K562 (cell line): ENCODE data around the gene WWOX. TPM values are rescaled to one million over a fixed set of nuclear protein-coding genes. Genes with fewer than 3 reads are reported as not detected.

Source experiments
- ATAC-seq: fragments of 200-7000 bp; cut with Tn5 transposase; 3 replicates; pipeline ENCODE4 v1.9.1; 2020; ENCODE audit warnings: moderate library complexity
- BruUV-seq: library from RNA; stranded (reverse); fragments of 400-500 nt; replicated peaks from 2 replicates; lab custom pipeline; 2021; lab: Mats Ljungman, UMichigan
- CTCF ChIA-PET: fragments of 300-600 bp; formaldehyde crosslinking; extraction: SDS; loops from one replicate; lab custom pipeline; 2021; ENCODE audit warnings: low intra/inter-chr PET ratio; lab: Yijun Ruan, JAX
- POLR2A ChIA-PET: fragments of 300-600, 350-650 bp; sonication (Branson Sonifier 250); formaldehyde crosslinking; extraction: SDS; loops from one replicate; lab custom pipeline; 2021; ENCODE audit warnings: antibody characterized with exemption, inconsistent platforms; lab: Yijun Ruan, JAX
- DNase-seq, 4 experiments: peaks; one replicate each; pipeline versions ENCODE4 v3.0.0 to v3.0.0-alpha.2; 2011 to 2018; ENCODE audit warnings: low spot score in 3 of 4, mixed read lengths in 3 of 4; ENCODE audit errors: extremely low read depth in 1 of 4
- FAIRE-seq: peaks from 2 replicates; lab custom pipeline; 2011; peaks lifted over from hg19 to GRCh38; lab: Jason Lieb, UNC
- H2AFZ ChIP-seq: 2 replicates; pipeline ENCODE4 v1.6.0; 2011; ENCODE audit warnings: low read depth, low read length, control low read depth, inconsistent platforms
- H3K27ac ChIP-seq: fragments of 200-600 bp; 3 replicates; pipeline ENCODE4 v1.8.0; 2011; ENCODE audit warnings: low read depth, mild to moderate bottlenecking, control low read depth, inconsistent platforms, low read length, moderate library complexity, mixed read lengths; ENCODE audit errors: extremely low read depth
- H3K27me3 ChIP-seq, 2 experiments: fragments of 300-600 bp in 1 of 2; 2 replicates in 1 of 2; 3 replicates in 1 of 2; pipeline versions ENCODE4 v1.6.0 to v1.8.0; 2011; ENCODE audit warnings: inconsistent platforms in 2 of 2, low read length in 2 of 2, mild to moderate bottlenecking in 1 of 2, mixed read lengths in 1 of 2, moderate library complexity in 1 of 2; ENCODE audit not compliant: control insufficient read depth in 2 of 2, insufficient read depth in 2 of 2
- H3K36me3 ChIP-seq: fragments of 300-600 bp; 3 replicates; pipeline ENCODE4 v1.8.0; 2011; ENCODE audit warnings: mild to moderate bottlenecking, low read length, inconsistent platforms; ENCODE audit not compliant: control insufficient read depth, insufficient read depth
- H3K4me1 ChIP-seq, 2 experiments: fragments of 200-600 bp in 1 of 2; replicated peaks in 1 of 2; 2 replicates in 1 of 2; 3 replicates in 1 of 2; pipeline versions ENCODE4 v1.5.1 to v1.8.0; 2011; ENCODE audit warnings: inconsistent platforms in 2 of 2, low read length in 2 of 2, mild to moderate bottlenecking in 1 of 2, mixed read lengths in 1 of 2, moderate library complexity in 1 of 2; ENCODE audit not compliant: control insufficient read depth in 2 of 2, insufficient read depth in 2 of 2
- H3K4me2 ChIP-seq: 2 replicates; pipeline ENCODE4 v1.6.1; 2011; ENCODE audit warnings: low read length, control low read depth, inconsistent platforms, mixed read lengths; ENCODE audit not compliant: insufficient read depth
- H3K4me3 ChIP-seq: fragments of 200-600 bp; sonication (generic), shearing (Covaris generic); 2 replicates; pipeline ENCODE4 v1.5.1; 2016; ENCODE audit warnings: control low read depth, inconsistent platforms
- H3K79me2 ChIP-seq: fragments of 200-600 bp; 3 replicates; pipeline ENCODE4 v1.8.0; 2011; ENCODE audit warnings: low read length, inconsistent platforms; ENCODE audit not compliant: control insufficient read depth, insufficient read depth
- H3K9ac ChIP-seq, 2 experiments: 2 replicates each; pipeline versions ENCODE4 v1.6.0 to v1.6.1; 2011; ENCODE audit warnings: low read depth in 2 of 2, low read length in 2 of 2, control low read depth in 1 of 2, inconsistent platforms in 1 of 2, mild to moderate bottlenecking in 1 of 2, mixed read lengths in 1 of 2; ENCODE audit not compliant: insufficient read depth in 1 of 2
- H3K9me1 ChIP-seq: one replicate; pipeline ENCODE4 v1.6.0; 2011; ENCODE audit warnings: inconsistent platforms, mild to moderate bottlenecking, low read length, moderate library complexity; ENCODE audit not compliant: control insufficient read depth, insufficient read depth
- H3K9me3 ChIP-seq: replicated peaks from 2 replicates; pipeline ENCODE4 v1.5.1; 2011; ENCODE audit warnings: low read depth, low read length, inconsistent platforms; ENCODE audit not compliant: control insufficient read depth, insufficient read depth
- H4K20me1 ChIP-seq: replicated peaks from 2 replicates; pipeline ENCODE4 v1.6.1; 2011; ENCODE audit warnings: low read length, inconsistent platforms, mixed read lengths; ENCODE audit not compliant: control insufficient read depth, insufficient read depth
- DACH1 ChIP-seq: fragments of 450-650 bp; IDR thresholded peaks from 2 replicates; pipeline ENCODE4 v1.6.1; 2018; ENCODE audit not compliant: partially characterized antibody
- KHSRP ChIP-seq: fragments of 450-650 bp; IDR thresholded peaks from 2 replicates; pipeline ENCODE4 v1.6.1; 2017
- RBM25 ChIP-seq: fragments of 200-400 bp; formaldehyde crosslinking; IDR thresholded peaks from 2 replicates; pipeline ENCODE4 v1.6.1; 2018; ENCODE audit warnings: low read length, low read depth, moderate library complexity; ENCODE audit not compliant: severe bottlenecking
- WGBS: fragments of 100-300 bp; shearing (Covaris generic); methylation state at CpG from one replicate; pipeline ENCODE4 v1.1.6; 2016; ENCODE audit warnings: low coverage, mixed read lengths; ENCODE audit not compliant: insufficient coverage; ENCODE audit errors: missing lambda C conversion rate; 5-methylcytosine and 5-hydroxymethylcytosine counted together
- in situ Hi-C: fragments of 300-500 bp; cut with MboI; formaldehyde crosslinking; loops from 4 replicates; pipeline ENCODE4 v1.15.0; 2018; ENCODE audit warnings: inconsistent platforms, mixed read lengths
- intact Hi-C: fragments of 100-400 bp; cut with micrococcal nuclease; formaldehyde crosslinking; loops from 2 replicates; pipeline ENCODE4 v1.14.2; 2022
- polyA plus RNA-seq, 8 experiments: library from polyadenylated mRNA; depleted of rRNA in 4 of 8; stranded (reverse) in 5 of 8; unstranded in 3 of 8; fragments of >200 nt; fragmentation: Nextera tagmentation in 2 of 8; fragmentation: Illumina TruSeq in 1 of 8; extraction: Ambion mirVana in 2 of 8; extraction: Trizol in 1 of 8; gene quantifications; 2 replicates each; pipeline versions ENCODE4 v1.2.1 to v1.2.3, GENCODE V29; 2011 to 2014; ENCODE audit warnings: inconsistent platforms in 1 of 8, missing spikeins in 1 of 8
- total RNA-seq, 7 experiments: library from RNA; depleted of rRNA in 6 of 7; stranded (reverse); fragments of >200 nt in 6 of 7; fragmentation: Illumina TruSeq in 2 of 7; extraction: Trizol in 2 of 7; gene quantifications; 2 replicates each; pipeline versions ENCODE4 v1.2.1 to v1.2.3, GENCODE V29; 2011 to 2021; ENCODE audit warnings: low replicate concordance in 1 of 7
- TF ChIP-seq, protein P1 (sequence below): sonication (generic); formaldehyde crosslinking; IDR thresholded peaks from 2 replicates; pipeline ENCODE4 v1.8.0; 2023; ENCODE audit warnings: mild to moderate bottlenecking, missing genetic modification reagents

Gene WWOX
- total and polyA plus RNA-seq, 9 of the 15 experiments (the other 6 are each of a cell fraction or from before 2014, with no cell fraction given): 1.6 to 22.7 (median 8.1) TPM

DNA sequence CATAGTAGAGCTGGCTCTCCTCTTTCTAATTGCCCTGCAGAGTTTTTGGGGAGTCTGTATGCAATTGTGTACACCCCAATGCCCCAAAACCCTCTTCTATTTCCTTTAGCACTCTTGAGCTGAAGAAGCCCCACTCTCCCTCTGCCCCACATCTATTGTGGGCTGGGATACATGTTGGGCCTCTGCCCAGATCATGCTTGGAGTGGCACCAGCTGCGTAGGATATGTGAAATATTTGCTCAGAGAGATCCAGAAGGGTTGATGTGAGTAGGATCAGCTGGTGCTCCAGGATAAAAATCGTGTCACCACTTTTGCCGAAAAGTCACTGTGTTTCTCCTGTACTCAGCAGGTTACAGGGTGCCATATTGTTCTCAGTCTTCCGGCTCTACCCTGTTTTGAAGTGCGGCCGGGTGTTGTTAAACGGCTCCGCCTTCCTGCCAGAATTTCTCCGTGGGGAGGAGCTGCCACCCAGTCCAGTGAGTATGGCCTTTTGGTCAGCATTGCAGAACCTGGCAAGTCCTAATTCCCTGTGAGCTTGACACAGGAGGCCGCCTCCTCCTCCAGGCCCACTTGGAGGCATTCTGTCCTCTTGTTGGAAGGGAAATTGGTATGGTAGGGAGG lies 664.5 kb downstream of the WWOX start (continued):
- TF ChIP-seq, protein P1, sequence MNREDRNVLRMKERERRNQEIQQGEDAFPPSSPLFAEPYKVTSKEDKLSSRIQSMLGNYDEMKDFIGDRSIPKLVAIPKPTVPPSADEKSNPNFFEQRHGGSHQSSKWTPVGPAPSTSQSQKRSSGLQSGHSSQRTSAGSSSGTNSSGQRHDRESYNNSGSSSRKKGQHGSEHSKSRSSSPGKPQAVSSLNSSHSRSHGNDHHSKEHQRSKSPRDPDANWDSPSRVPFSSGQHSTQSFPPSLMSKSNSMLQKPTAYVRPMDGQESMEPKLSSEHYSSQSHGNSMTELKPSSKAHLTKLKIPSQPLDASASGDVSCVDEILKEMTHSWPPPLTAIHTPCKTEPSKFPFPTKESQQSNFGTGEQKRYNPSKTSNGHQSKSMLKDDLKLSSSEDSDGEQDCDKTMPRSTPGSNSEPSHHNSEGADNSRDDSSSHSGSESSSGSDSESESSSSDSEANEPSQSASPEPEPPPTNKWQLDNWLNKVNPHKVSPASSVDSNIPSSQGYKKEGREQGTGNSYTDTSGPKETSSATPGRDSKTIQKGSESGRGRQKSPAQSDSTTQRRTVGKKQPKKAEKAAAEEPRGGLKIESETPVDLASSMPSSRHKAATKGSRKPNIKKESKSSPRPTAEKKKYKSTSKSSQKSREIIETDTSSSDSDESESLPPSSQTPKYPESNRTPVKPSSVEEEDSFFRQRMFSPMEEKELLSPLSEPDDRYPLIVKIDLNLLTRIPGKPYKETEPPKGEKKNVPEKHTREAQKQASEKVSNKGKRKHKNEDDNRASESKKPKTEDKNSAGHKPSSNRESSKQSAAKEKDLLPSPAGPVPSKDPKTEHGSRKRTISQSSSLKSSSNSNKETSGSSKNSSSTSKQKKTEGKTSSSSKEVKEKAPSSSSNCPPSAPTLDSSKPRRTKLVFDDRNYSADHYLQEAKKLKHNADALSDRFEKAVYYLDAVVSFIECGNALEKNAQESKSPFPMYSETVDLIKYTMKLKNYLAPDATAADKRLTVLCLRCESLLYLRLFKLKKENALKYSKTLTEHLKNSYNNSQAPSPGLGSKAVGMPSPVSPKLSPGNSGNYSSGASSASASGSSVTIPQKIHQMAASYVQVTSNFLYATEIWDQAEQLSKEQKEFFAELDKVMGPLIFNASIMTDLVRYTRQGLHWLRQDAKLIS (CRISPR knock-in tag): no peak
- no peak for TF ChIP-seq DACH1
- TF ChIP-seq, all 486 proteins: peak for 0

DNA sequence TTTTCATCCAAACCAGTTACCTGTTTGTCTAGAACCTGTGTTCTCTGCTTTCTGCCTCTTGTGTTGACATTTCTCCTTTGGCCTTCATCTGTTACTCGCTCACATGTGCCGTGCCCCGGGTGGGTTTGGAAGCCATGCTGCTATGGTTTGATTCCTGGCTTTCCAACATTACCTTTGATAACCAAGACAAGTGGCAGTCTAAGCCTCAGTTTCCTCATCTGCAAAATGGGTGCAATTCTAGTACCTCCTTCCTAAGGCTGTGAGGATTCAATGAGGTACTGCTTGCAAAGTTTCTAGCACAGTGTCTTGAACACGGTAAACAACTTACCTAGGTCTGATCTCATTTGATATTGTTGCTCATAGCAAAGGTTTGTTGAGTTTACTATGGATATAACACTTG lies 665.0 kb downstream of the WWOX start:
- Histone ChIP-seq H3K9me3 (no peaks in the 10 kb centered on the region), H3K79me2 (no peaks in the 10 kb centered on the region), H4K20me1 (no peaks in the 10 kb centered on the region; the same call in 1 of the 2 replicates), H3K4me3 (no peak overlapping the region), H2AFZ (no peak overlapping the region), H3K27ac (no peak overlapping the region), H3K9me1 (no peaks in the 10 kb centered on the region), H3K4me1 (no peaks in the 10 kb centered on the region), H3K36me3 (no peaks in the 10 kb centered on the region), H3K4me2 (no peak overlapping the region), H3K27me3 (peaks cover 0 to 25% of the 10 kb centered on the region in 2 experiments; a peak in 2 of 5 replicates), H3K9ac (no peak overlapping the region)
- ChIA-PET POLR2A (no interaction called here), CTCF (no interaction called here)
- DNase-seq: no peak
- 0% methylated on average over 4 of the region's 4 CpGs for WGBS
- no TSS peak for BruUV-seq
- no peak for ATAC-seq
- TF ChIP-seq KHSRP: no peak
- TF ChIP-seq RBM25: peak; percentile 84
- no peak for FAIRE-seq
- intact Hi-C loops: no loop called here
- in situ Hi-C loops: no loop called here
